PFSK-1 (cell line): ENCODE data around the gene RFK.

ENCODE experiments used
- FOXP2 ChIP-seq: optimal IDR thresholded peaks from 2 replicates; pipeline ENCODE3; 2011; ENCODE audit warnings: borderline replicate concordance, control low read depth, inconsistent platforms; ENCODE audit not compliant: insufficient read depth; ENCODE audit errors: extremely low read length, extremely low read depth
- POLR2AphosphoS5 ChIP-seq: IDR thresholded peaks from 2 replicates; pipeline ENCODE4 v1.6.1; 2012; ENCODE audit warnings: low read depth, mild to moderate bottlenecking, control low read depth, low read length, moderate library complexity
- SIN3A ChIP-seq: IDR thresholded peaks from 2 replicates; pipeline ENCODE4 v1.6.1; 2012; ENCODE audit warnings: mild to moderate bottlenecking, low read length, moderate library complexity, borderline replicate concordance; ENCODE audit not compliant: insufficient read depth
- TAF1 ChIP-seq: IDR thresholded peaks from 2 replicates; pipeline ENCODE4 v1.6.1; 2012; ENCODE audit warnings: low read length, control low read depth, borderline replicate concordance; ENCODE audit not compliant: insufficient read depth
- TF ChIP-seq, protein P1 (sequence below), 2 experiments: IDR thresholded peaks; 2 replicates each; pipeline versions ENCODE4 v1.6.1 to v1.8.0; 2011 to 2012; ENCODE audit warnings: low read depth in 2 of 2, low read length in 2 of 2, control low read depth in 1 of 2, inconsistent platforms in 1 of 2, mild to moderate bottlenecking in 1 of 2, moderate library complexity in 1 of 2; ENCODE audit not compliant: insufficient read depth in 1 of 2

RFK gene

DNA sequence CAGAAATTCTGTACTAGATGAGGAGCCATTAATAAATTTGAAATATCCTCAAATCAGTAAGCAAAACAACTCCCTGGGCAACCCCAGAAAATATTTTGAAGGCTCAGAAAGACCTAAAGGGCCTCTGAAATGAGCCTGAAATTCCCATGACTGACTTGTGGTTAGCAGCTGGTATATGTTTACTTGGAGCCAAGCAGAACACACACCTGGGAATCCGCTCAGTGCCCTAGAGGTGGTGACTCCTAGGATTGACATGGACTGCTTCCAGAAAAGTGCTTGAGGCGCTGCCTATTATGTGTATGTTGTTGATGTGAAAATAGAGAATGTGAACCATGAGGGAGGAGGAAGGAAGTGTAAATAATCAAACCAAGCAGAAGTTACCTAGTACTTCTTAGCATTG is 14.7 kb downstream of the RFK start:
- TF ChIP-seq TAF1 (no peak), SIN3A (no peak), POLR2AphosphoS5 (no peak), FOXP2 (no peak)
- TF ChIP-seq, protein P1, sequence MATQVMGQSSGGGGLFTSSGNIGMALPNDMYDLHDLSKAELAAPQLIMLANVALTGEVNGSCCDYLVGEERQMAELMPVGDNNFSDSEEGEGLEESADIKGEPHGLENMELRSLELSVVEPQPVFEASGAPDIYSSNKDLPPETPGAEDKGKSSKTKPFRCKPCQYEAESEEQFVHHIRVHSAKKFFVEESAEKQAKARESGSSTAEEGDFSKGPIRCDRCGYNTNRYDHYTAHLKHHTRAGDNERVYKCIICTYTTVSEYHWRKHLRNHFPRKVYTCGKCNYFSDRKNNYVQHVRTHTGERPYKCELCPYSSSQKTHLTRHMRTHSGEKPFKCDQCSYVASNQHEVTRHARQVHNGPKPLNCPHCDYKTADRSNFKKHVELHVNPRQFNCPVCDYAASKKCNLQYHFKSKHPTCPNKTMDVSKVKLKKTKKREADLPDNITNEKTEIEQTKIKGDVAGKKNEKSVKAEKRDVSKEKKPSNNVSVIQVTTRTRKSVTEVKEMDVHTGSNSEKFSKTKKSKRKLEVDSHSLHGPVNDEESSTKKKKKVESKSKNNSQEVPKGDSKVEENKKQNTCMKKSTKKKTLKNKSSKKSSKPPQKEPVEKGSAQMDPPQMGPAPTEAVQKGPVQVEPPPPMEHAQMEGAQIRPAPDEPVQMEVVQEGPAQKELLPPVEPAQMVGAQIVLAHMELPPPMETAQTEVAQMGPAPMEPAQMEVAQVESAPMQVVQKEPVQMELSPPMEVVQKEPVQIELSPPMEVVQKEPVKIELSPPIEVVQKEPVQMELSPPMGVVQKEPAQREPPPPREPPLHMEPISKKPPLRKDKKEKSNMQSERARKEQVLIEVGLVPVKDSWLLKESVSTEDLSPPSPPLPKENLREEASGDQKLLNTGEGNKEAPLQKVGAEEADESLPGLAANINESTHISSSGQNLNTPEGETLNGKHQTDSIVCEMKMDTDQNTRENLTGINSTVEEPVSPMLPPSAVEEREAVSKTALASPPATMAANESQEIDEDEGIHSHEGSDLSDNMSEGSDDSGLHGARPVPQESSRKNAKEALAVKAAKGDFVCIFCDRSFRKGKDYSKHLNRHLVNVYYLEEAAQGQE (IDR thresholded peaks at IDR 0.05; ENCODE audit: insufficient read depth in 1 of 2, low read depth in 2 of 2, low read length in 2 of 2): no peak

DNA sequence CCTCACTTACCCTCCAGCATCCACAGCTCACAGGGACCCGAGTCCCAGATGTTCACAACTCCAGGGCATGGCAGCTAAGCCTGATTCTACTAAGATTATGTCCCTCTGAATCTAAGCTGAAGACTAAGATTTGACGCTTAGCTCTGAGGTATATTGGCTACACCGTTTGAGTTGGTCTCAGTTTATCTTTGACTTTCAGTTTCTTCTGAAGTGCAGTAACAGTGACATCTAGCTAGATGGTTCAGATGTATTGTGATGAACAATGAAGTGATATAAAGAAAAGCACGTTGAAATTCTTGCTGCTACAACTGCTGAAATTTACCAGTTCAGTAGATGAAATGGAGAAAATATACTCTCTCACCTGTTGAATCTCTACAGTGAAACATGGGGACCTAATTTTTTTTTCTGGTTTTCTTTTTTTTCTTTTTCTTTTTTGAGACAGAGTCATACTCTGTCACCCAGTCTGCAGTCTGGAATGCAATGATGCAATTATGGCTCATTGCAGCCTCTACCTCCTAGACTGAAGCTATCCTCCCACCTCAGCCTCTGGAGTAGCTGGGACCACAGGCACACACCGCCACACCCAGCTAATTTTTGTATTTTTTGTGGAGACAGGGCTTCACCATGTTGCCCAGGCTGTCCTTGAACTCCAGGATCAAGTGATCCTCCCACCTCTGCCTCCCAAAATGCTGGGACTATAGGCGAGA is 15.7 kb downstream of the RFK start:
- TF ChIP-seq FOXP2: no peak
- TF ChIP-seq POLR2AphosphoS5: no peak
- TF ChIP-seq, protein P1 (IDR thresholded peaks at IDR 0.05; ENCODE audit: insufficient read depth in 1 of 2, low read depth in 2 of 2, low read length in 2 of 2): no peak
- TF ChIP-seq TAF1: no peak
- TF ChIP-seq SIN3A: no peak

- no peak for TF ChIP-seq POLR2AphosphoS5
- TF ChIP-seq FOXP2: no peak
- TF ChIP-seq SIN3A: no peak
- no peak for TF ChIP-seq TAF1
- TF ChIP-seq, protein P1 (IDR thresholded peaks at IDR 0.05; ENCODE audit: insufficient read depth in 1 of 2, low read depth in 2 of 2, low read length in 2 of 2): no peak
These were observed 16.4 kb downstream of the RFK start for GRCh38 chr9:76377791-76378190.

DNA sequence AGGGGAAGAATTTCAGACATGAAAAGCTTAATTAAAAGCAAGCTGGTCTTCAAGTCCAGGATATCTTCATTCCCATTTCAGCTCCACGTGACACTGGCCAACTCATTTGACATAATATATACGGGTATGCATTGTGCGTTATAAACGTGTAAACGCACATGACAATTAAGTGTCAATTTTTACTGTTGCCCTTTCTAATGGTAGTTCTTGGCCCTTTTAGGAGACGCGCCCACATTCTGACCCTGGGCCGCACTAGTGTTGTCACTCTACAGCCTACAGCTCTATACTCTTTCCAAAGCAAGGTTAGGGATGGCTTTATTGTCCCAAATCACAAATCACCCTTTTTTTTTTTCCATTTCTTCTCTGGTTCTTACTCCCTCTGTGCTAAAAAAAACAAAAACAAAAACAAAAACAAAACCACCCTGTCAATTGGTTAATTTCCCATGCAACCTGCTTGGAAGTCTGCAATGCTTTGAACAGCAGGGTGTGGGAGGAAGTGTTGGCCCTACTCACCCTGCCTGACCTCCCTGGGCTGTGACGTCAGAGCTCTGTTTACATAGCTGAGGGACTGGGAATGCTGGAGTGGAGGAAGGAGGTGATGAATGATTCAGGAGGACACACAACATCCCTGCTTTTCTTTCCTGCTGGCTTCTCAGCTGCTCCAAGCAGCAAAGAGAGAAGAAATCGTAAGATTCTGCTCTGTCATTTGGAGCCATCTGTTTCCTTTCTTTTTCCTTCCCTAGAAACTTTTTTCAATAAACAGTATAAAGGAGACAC is 19.3 kb downstream of the RFK start:
- TF ChIP-seq POLR2AphosphoS5 (no peak), TAF1 (no peak), FOXP2 (peak; percentile 97), SIN3A (peak; percentile 42; the same call in 1 of the 2 replicates)
- TF ChIP-seq, protein P1 (IDR thresholded peaks at IDR 0.05; ENCODE audit: insufficient read depth in 1 of 2, low read depth in 2 of 2, low read length in 2 of 2): peak in 1 of 2 experiments; percentile 44; a peak in 1 of 4 replicates
